Prostate gland (tissue), 2 donors: Measurements from ENCODE around the gene GFRA1.

Source experiments
- POLR2A ChIP-seq: fragments of 450-650 bp; IDR thresholded peaks from one replicate; pipeline ENCODE4 v1.6.1; 2016; ENCODE audit warnings: antibody characterized with exemption, mild to moderate bottlenecking
- TF ChIP-seq, protein P1 (sequence below), 4 experiments: fragments of 200-600 bp in 2 of 4; fragments of 450-650 bp in 2 of 4; sonication (generic) in 2 of 4; IDR thresholded peaks; 1 replicate in 3 of 4; 2 replicates in 1 of 4; pipeline ENCODE4 v1.5.1; 2016 to 2019; ENCODE audit warnings: antibody characterized with exemption in 4 of 4, mild to moderate bottlenecking in 2 of 4, moderate library complexity in 2 of 4

DNA sequence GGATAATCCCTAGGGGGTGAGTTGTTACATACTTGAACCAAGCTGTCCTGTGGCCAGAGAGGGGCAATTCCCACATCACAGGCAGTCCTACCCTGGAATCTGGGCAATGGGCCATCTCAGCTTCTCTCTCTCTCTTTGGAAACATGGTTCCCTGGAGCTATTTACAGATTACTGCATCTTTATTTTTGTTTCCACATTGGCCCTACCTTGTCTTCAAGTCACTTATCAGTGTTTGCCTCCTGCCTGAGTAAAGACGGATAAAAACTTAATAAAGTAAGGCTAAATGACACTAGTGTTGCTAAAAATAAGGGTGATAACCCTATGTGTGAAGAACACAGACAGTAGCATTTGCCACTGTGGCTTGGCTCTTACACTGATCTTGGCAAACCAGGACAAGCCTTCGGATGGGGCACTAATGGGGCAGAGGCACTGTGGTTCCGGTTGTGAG lies 228.2 kb downstream of the GFRA1 start:
- TF ChIP-seq, protein P1, sequence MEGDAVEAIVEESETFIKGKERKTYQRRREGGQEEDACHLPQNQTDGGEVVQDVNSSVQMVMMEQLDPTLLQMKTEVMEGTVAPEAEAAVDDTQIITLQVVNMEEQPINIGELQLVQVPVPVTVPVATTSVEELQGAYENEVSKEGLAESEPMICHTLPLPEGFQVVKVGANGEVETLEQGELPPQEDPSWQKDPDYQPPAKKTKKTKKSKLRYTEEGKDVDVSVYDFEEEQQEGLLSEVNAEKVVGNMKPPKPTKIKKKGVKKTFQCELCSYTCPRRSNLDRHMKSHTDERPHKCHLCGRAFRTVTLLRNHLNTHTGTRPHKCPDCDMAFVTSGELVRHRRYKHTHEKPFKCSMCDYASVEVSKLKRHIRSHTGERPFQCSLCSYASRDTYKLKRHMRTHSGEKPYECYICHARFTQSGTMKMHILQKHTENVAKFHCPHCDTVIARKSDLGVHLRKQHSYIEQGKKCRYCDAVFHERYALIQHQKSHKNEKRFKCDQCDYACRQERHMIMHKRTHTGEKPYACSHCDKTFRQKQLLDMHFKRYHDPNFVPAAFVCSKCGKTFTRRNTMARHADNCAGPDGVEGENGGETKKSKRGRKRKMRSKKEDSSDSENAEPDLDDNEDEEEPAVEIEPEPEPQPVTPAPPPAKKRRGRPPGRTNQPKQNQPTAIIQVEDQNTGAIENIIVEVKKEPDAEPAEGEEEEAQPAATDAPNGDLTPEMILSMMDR (IDR thresholded peaks at IDR 0.05), result no peak
- TF ChIP-seq POLR2A, result no peak
